Fibroblast of the aortic adventitia (primary cell): ENCODE data around the gene SYTL2. TPM values are rescaled to one million over a fixed set of nuclear protein-coding genes. Genes with fewer than 3 reads are reported as not detected.
"Not testable (repeated sequence)": the region's sequence is repeated elsewhere in the genome, so short reads cannot be mapped to it uniquely, and the experiment has no call there.

Experiments used
- DNase-seq: peaks from one replicate; pipeline ENCODE4 v3.0.0-alpha.2; 2010; ENCODE audit warnings: low read depth
- H3K4me3 ChIP-seq: 2 replicates; pipeline ENCODE4 v1.5.1; 2011; ENCODE audit warnings: low read depth, mild to moderate bottlenecking, control low read depth, low read length, moderate library complexity
- CTCF ChIP-seq: IDR thresholded peaks from 2 replicates; pipeline ENCODE4 v1.5.1; 2011; ENCODE audit warnings: mild to moderate bottlenecking, low read length, control low read depth, inconsistent platforms; ENCODE audit not compliant: insufficient read depth
- total RNA-seq: library from RNA; depleted of rRNA; stranded (reverse); fragments of >200 nt; gene quantifications from 2 replicates; pipeline ENCODE4 v1.2.3, GENCODE V29; 2012; ENCODE audit warnings: low replicate concordance

SYTL2 gene, protein sequence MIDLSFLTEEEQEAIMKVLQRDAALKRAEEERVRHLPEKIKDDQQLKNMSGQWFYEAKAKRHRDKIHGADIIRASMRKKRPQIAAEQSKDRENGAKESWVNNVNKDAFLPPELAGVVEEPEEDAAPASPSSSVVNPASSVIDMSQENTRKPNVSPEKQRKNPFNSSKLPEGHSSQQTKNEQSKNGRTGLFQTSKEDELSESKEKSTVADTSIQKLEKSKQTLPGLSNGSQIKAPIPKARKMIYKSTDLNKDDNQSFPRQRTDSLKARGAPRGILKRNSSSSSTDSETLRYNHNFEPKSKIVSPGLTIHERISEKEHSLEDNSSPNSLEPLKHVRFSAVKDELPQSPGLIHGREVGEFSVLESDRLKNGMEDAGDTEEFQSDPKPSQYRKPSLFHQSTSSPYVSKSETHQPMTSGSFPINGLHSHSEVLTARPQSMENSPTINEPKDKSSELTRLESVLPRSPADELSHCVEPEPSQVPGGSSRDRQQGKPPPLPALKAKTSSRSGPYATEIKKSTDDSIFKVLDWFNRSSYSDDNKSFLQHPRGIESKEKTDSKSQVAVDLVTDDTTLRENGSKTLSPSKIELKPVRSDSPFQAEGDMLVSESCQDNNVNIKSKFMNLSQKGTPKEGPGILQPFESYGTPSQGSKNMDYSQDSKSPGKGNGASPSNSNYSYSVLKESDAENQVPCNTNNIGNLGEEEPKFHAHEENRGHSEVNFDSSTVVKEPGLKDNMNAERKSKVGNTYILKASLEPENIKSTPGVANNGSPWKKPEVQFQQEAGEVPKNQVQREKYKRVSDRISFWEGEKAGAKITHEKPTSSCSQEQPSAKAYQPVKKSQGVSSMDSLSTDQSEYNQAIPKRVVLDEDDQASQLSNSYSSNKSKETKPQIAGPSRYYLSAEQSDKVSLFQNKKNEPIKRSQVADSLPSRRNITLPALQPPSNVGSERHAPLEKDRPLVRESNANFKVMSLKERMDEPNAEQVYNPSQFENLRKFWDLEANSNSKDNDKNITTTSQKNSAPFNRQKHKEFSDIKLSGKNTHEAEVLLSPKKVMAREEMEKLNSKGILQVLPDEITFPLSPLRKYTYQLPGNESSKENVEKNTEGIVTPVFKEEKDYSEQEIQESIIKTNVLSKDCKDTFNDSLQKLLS (N-terminal part only)
- total RNA-seq: 5.2 and 52.4 TPM in 2 replicates

DNA sequence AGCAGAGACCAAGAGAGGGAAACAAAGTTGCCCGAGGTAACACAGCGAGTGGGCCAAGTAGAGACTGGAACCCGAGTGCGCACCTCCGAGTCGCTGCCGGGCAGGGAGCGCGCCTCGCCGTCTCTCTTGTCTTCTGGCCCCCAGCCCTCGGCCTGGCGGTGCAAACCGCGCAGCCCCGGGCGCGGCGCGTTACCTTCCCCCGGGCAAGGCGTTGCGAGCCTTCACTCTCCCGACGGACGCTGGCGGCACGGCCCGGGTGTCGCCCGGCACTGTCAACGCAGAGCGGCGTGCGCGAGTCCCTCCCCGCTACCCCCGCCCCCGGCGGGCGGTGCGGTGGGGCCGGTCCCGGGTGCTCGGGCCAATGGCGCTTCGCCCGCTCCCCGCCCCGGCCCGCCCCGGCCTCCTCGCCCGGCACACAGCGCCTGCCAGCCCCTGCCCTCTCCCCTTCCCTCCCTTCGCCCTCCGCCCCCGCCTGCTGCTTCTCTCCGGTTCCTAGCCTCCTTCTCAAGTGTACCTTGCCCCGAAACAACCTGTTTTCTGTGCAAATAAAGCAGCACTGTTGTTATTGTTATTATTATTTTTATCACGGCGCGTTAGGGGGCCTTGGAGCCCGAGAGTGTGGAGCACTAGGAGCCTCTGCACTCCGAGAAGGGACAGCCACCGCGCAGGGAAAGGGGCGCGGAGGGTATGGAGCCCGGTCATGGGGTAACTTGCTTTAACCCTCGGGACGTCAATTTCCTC lies at the start of gene SYTL2:
Gene SYTL2 (minus strand): TSS at position 271 of the 741 bp plus-strand sequence. CDS start 53,416 bp downstream, outside the sequence.
- H3K4me3 ChIP-seq: peak within 1 kb of the TSS; percentile 65
- no peak for DNase-seq
- TF ChIP-seq CTCF: no peak

GRCh38 chr11:85859541-85859940 lies 48.6 kb upstream of the SYTL2 start:
- not testable (repeated sequence) for H3K4me3 ChIP-seq, DNase-seq

- H3K4me3 ChIP-seq: no peak overlapping the region
- DNase-seq: no peak
- no peak for TF ChIP-seq CTCF
These were observed 46.2 kb upstream of the SYTL2 start for GRCh38 chr11:85857098-85857497.

DNA sequence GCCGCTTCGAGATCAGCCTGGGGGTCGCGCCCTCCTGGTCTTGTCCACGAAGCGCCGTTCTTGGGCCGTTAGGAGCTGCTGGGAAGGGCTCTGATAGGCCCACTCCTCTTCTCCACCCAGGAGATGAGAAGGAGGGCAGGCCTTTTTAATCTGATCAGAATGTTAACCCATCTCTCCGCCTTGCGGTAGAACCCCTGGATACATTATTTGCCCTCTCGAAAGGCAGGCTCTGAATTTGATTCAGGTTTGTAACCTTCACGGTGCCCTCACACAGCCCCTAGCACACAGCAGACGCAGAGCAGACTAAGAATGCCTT lies 44.4 kb upstream of the SYTL2 start, which contains the start of gene CCDC83:
Gene CCDC83 (plus strand): TSS at position 43 of the 316 bp plus-strand sequence. CDS start 9,741 bp downstream, outside the sequence.
- no peak for TF ChIP-seq CTCF
- peak within 1 kb of the TSS; percentile 80 for H3K4me3 ChIP-seq
- no peak for DNase-seq

GRCh38 chr11:85854557-85855340 lies 43.8 kb upstream of the SYTL2 start:
- peak overlapping the region; percentile 80 for H3K4me3 ChIP-seq
- TF ChIP-seq CTCF: peak; percentile 54
- DNase-seq: peak; percentile 90

- peak overlapping the region; percentile 80 for H3K4me3 ChIP-seq
- no peak for TF ChIP-seq CTCF
- no peak for DNase-seq
These were observed 43.2 kb upstream of the SYTL2 start for GRCh38 chr11:85854212-85854556.

- not testable (repeated sequence) for DNase-seq, H3K4me3 ChIP-seq
These were observed 42.6 kb upstream of the SYTL2 start for GRCh38 chr11:85853541-85853940.

GRCh38 chr11:85852754-85853153 lies 41.8 kb upstream of the SYTL2 start:
- DNase-seq, H3K4me3 ChIP-seq: not testable (repeated sequence)
